Endodermal cell (in vitro differentiated cells): Measurements from ENCODE around the gene DNHD1. TPM values are rescaled to one million over a fixed set of nuclear protein-coding genes. Genes with fewer than 3 reads are reported as not detected.
A peak's percentile ranks its signal among the peaks of the same experiment; 100 is the strongest.

Experiments used
- DNase-seq: peaks from one replicate; pipeline ENCODE4 v3.0.0-alpha.2; 2017
- H3K27ac ChIP-seq: 2 replicates; pipeline ENCODE4 v1.5.1; 2013; ENCODE audit warnings: mild to moderate bottlenecking, low read depth, low read length, moderate library complexity
- H3K27me3 ChIP-seq: 2 replicates; pipeline ENCODE4 v1.6.1; 2013; ENCODE audit warnings: mild to moderate bottlenecking, low read length, moderate library complexity; ENCODE audit not compliant: insufficient read depth, control insufficient read depth, poor library complexity, severe bottlenecking
- H3K36me3 ChIP-seq: 2 replicates; pipeline ENCODE4 v1.7.0; 2013; ENCODE audit warnings: mild to moderate bottlenecking, low read length, moderate library complexity; ENCODE audit not compliant: control insufficient read depth, insufficient read depth
- H3K4me1 ChIP-seq: one replicate; pipeline ENCODE4 v1.7.0; 2013; ENCODE audit warnings: low read length; ENCODE audit not compliant: control insufficient read depth, insufficient read depth
- H3K4me3 ChIP-seq: 2 replicates; pipeline ENCODE4 v1.5.1; 2013; ENCODE audit warnings: mild to moderate bottlenecking, low read length, moderate library complexity
- H3K9ac ChIP-seq: 2 replicates; pipeline ENCODE4 v1.6.1; 2013; ENCODE audit warnings: mild to moderate bottlenecking, low read length, moderate library complexity; ENCODE audit not compliant: poor library complexity, severe bottlenecking; ENCODE audit errors: extremely low read depth
- H3K9me3 ChIP-seq: 2 replicates; pipeline ENCODE4 v1.6.1; 2013; ENCODE audit warnings: mild to moderate bottlenecking, low read length, moderate library complexity; ENCODE audit not compliant: control insufficient read depth
- H3K27ac Mint-ChIP-seq: 2 replicates; pipeline ENCODE4 v1.8.0; 2020; ENCODE audit warnings: mixed read lengths
- H3K27me3 Mint-ChIP-seq: 2 replicates; pipeline ENCODE4 v1.8.0; 2021; ENCODE audit warnings: mild to moderate bottlenecking, mixed read lengths; ENCODE audit not compliant: insufficient read depth
- H3K36me3 Mint-ChIP-seq: 2 replicates; pipeline ENCODE4 v1.8.0; 2020; ENCODE audit warnings: low read depth, mixed read lengths
- H3K4me1 Mint-ChIP-seq: 2 replicates; pipeline ENCODE4 v1.8.0; 2020; ENCODE audit warnings: mixed read lengths
- H3K4me3 Mint-ChIP-seq: 2 replicates; pipeline ENCODE4 v1.8.0; 2020; ENCODE audit warnings: mild to moderate bottlenecking, moderate library complexity, mixed read lengths
- H3K9me3 Mint-ChIP-seq: 2 replicates; pipeline ENCODE4 v1.8.0; 2020; ENCODE audit warnings: mild to moderate bottlenecking, mixed read lengths
- WGBS, 2 experiments: methylation state at CpG; one replicate each; pipeline versions ENCODE4 v1.1.5 to v1.1.7; 2013; ENCODE audit warnings: missing lambda C conversion rate in 2 of 2, mixed read lengths in 1 of 2; ENCODE audit not compliant: insufficient coverage in 1 of 2, insufficient read length in 1 of 2; 5-methylcytosine and 5-hydroxymethylcytosine counted together
- long read RNA-seq, 4 experiments: library from polyadenylated mRNA in 2 of 4; library from RNA in 1 of 4; library from capped mRNA in 1 of 4; stranded (forward) in 3 of 4; unstranded in 1 of 4; transcript quantifications; one replicate each; pipeline ENCODE4 v2.0.0, GENCODE V29; 2020 to 2021; ENCODE audit warnings: inconsistent platforms in 1 of 4
- polyA plus RNA-seq, 2 experiments: library from polyadenylated mRNA; stranded (reverse); fragments of 50-300 nt; gene quantifications; one replicate each; pipeline ENCODE4 v1.2.3, GENCODE V29; 2013
- total RNA-seq, 2 donors: library from RNA; stranded (reverse); fragmentation: NEBNext Ultra II Directional in 1 of 2; extraction: Animal tissue kit (Norgen Biotek cat#: 25700) in 1 of 2; gene quantifications; 2 replicates in 1 of 2; 3 replicates in 1 of 2; pipeline ENCODE4 v1.2.1, GENCODE V29; 2021
- TF ChIP-seq, protein P1 (sequence below): fragments of 200-600 bp; sonication (generic); conservative IDR thresholded peaks from 2 replicates; pipeline ENCODE4 v1.5.0; 2021; ENCODE audit warnings: antibody characterized with exemption, mild to moderate bottlenecking

DNHD1 gene
- 10 to 100 TPM; 11.0 to 12.2 TPM for total RNA-seq
- 7.1 TPM for polyA plus RNA-seq (2013, experiment 1 of 2)
- 8.3 TPM for polyA plus RNA-seq (2013, experiment 2 of 2)
- long read RNA-seq, experiment 1, result 0 reads
- long read RNA-seq, experiment 2, partial matches to known transcripts, result 5 of 23 reads
- long read RNA-seq, experiment 2, other reads (novel, unspliced or antisense), result 18 of 23 reads
- long read RNA-seq, experiment 3, partial matches to known transcripts, result 0 of 11 reads
- long read RNA-seq, experiment 3, other reads (novel, unspliced or antisense), result 11 of 11 reads
- long read RNA-seq, experiment 4, result 0 reads

DNA sequence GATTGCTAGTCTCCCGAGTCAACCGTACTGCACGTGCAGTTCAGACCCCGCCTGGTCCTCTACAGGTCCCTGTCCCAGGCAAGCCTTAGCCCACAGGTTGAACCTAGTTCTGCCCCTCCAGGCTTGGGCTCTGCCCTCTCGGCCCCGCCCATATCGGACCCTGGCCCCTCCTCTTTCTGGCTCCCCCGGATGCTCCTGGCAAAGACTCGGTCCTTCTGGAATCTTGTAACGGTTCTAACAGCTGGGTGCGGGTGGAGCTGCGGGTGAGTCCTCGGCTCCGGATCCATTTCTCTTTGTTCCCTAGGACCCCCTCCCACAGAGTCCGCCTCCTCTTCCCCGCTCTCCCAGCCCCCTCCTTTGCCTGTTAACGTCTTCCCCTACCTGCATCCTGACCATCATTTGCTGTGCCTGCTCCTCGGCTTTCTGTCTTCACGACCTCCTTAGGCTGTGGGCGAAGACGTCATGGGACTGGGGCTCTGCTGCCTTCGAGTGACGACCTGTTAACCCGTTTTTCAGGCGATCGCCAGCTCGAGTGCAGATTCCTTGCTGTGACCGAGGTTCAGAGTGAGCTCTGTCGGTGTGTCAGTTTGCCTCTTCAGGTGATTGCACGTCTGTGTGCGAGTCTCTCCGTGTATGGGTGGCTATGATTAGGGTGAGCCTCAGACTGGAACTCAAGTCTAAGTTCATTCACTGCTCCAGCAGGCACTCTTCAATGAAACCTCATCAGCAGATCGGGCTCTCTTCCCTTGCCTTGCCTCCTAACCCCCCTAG is at the start of gene DNHD1:
DNHD1 (plus strand) TSS at position 212 of the 771 bp plus-strand sequence. CDS start 936 bp downstream, outside the sequence.
- TF ChIP-seq, protein P1, sequence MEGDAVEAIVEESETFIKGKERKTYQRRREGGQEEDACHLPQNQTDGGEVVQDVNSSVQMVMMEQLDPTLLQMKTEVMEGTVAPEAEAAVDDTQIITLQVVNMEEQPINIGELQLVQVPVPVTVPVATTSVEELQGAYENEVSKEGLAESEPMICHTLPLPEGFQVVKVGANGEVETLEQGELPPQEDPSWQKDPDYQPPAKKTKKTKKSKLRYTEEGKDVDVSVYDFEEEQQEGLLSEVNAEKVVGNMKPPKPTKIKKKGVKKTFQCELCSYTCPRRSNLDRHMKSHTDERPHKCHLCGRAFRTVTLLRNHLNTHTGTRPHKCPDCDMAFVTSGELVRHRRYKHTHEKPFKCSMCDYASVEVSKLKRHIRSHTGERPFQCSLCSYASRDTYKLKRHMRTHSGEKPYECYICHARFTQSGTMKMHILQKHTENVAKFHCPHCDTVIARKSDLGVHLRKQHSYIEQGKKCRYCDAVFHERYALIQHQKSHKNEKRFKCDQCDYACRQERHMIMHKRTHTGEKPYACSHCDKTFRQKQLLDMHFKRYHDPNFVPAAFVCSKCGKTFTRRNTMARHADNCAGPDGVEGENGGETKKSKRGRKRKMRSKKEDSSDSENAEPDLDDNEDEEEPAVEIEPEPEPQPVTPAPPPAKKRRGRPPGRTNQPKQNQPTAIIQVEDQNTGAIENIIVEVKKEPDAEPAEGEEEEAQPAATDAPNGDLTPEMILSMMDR, result no peak
- H3K27me3 Mint-ChIP-seq, result no peaks in the 10 kb centered on the region
- Histone ChIP-seq H3K27ac (no peak within 1 kb of the TSS), H3K4me1 (peaks cover 3% of the 10 kb centered on the region), H3K4me3 (no peak within 1 kb of the TSS), H3K27me3 (no peaks in the 10 kb centered on the region), H3K9ac (no peak within 1 kb of the TSS), H3K36me3 (peaks cover 14% of the 10 kb centered on the region), H3K9me3 (no peaks in the 10 kb centered on the region)
- H3K4me3 Mint-ChIP-seq, result peak within 1 kb of the TSS; percentile 10
- H3K9me3 Mint-ChIP-seq, result no peaks in the 10 kb centered on the region
- WGBS, 2 experiments, result 74 to 78% methylated on average over 23 to 33 of the region's 33 CpGs
- peaks cover 3% of the 10 kb centered on the region for H3K4me1 Mint-ChIP-seq
- DNase-seq, result peak; percentile 77
- no peak within 1 kb of the TSS for H3K27ac Mint-ChIP-seq
- H3K36me3 Mint-ChIP-seq, result peaks cover 16% of the 10 kb centered on the region

DNA sequence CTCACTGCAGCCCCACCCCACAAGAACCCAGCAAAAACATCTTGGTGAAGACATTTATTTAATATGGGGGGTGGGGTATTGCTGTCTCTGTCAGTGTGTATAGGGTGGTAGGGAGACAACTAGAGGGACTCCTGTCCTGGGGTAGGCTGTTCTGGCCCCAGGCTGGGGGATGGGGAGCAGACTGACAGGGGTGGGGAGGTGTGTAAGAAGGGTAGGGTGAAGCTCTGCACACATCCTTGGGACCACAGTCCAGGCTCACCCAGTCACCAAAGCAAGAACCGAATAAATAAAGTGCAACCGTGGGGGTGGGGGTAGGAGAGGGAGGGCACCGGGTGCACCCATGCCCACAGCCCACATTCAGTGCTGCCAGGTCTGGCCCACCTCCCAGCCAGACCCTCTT is 48.5 kb upstream of the DNHD1 start:
- TF ChIP-seq, protein P1, result no peak
- H3K27ac ChIP-seq, result no peak overlapping the region
- H3K27me3 ChIP-seq, result no peaks in the 10 kb centered on the region
- no peak overlapping the region for H3K4me3 ChIP-seq
- no peak overlapping the region for H3K27ac Mint-ChIP-seq
- 100% methylated on average over 3 of the region's 3 CpGs; no CpG with 5 or more reads in 1 of the 2 experiments for WGBS, 2 experiments
- H3K4me1 Mint-ChIP-seq, result peaks cover 6% of the 10 kb centered on the region
- no peaks in the 10 kb centered on the region for H3K9me3 ChIP-seq
- H3K9me3 Mint-ChIP-seq, result no peaks in the 10 kb centered on the region
- H3K4me3 Mint-ChIP-seq, result no peak overlapping the region
- H3K36me3 ChIP-seq, result peaks cover 35% of the 10 kb centered on the region
- H3K9ac ChIP-seq, result no peak overlapping the region
- no peaks in the 10 kb centered on the region for H3K36me3 Mint-ChIP-seq
- no peaks in the 10 kb centered on the region for H3K4me1 ChIP-seq
- no peak for DNase-seq
- H3K27me3 Mint-ChIP-seq, result no peaks in the 10 kb centered on the region

- no peaks in the 10 kb centered on the region for H3K27me3 ChIP-seq
- TF ChIP-seq, protein P1, result no peak
- H3K4me3 ChIP-seq, result no peak overlapping the region
- H3K9ac ChIP-seq, result no peak overlapping the region
- WGBS, 2 experiments, result 95 to 100% methylated on average over 1 to 3 of the region's 3 CpGs
- H3K27ac ChIP-seq, result no peak overlapping the region
- DNase-seq, result no peak
- Mint-ChIP-seq H3K4me1 (no peaks in the 10 kb centered on the region), H3K9me3 (no peaks in the 10 kb centered on the region), H3K4me3 (no peak overlapping the region), H3K27me3 (no peaks in the 10 kb centered on the region), H3K36me3 (peaks cover 7% of the 10 kb centered on the region), H3K27ac (no peak overlapping the region)
- no peaks in the 10 kb centered on the region for H3K4me1 ChIP-seq
- H3K9me3 ChIP-seq, result no peaks in the 10 kb centered on the region
- peaks cover 45% of the 10 kb centered on the region for H3K36me3 ChIP-seq
Observed at GRCh38 chr11:6452219-6452618, 44.9 kb upstream of the DNHD1 start.
